ENCODE data around the gene GAB3.

GAB3 gene

GRCh38 chrX:154751669-154752271, 893 bp upstream of the GAB3 start:
- no peak for TF ChIP-seq GABPA (IDR thresholded peaks at IDR 0.05; ENCODE audit: low read depth)
- peak overlapping the region; percentile 86 for H3K27ac ChIP-seq (replicated peaks)
- no peak for DNase-seq (ENCODE audit: low read depth in 1 of 2, low spot score in 1 of 2)
- no peaks in the 10 kb centered on the region for H3K27me3 ChIP-seq (ENCODE audit: insufficient read depth, poor library complexity, severe bottlenecking)
- no peak overlapping the region; the same call in 1 of the 2 replicates for H3K4me3 ChIP-seq (replicated peaks; ENCODE audit: insufficient read depth, low read length)

- Histone ChIP-seq H3K27me3 (ENCODE audit: insufficient read depth, poor library complexity, severe bottlenecking) (no peaks in the 10 kb centered on the region), H3K4me3 (replicated peaks; ENCODE audit: insufficient read depth, low read length) (peak overlapping the region; percentile 60), H3K27ac (replicated peaks) (peak overlapping the region; percentile 86)
- DNase-seq (ENCODE audit: low read depth in 1 of 2, low spot score in 1 of 2) = no peak
- peak; percentile 35 for TF ChIP-seq REST (IDR thresholded peaks at IDR 0.05; ENCODE audit: insufficient replicate concordance, low read depth)
- TF ChIP-seq POLR2AphosphoS5 (IDR thresholded peaks at IDR 0.05; ENCODE audit: low read depth) = peak; percentile 62; the same call in 1 of the 2 replicates
- peak; percentile 76 for TF ChIP-seq SPI1 (IDR thresholded peaks at IDR 0.05; ENCODE audit: borderline replicate concordance, low read depth)
- no peak for TF ChIP-seq GABPA (IDR thresholded peaks at IDR 0.05; ENCODE audit: low read depth)
- no peak for TF ChIP-seq CTCF (IDR thresholded peaks at IDR 0.05; ENCODE audit: insufficient read depth, low read length)
Measured at GRCh38 chrX:154751203-154751668, 359 bp upstream of the GAB3 start.

- H3K27me3 ChIP-seq (ENCODE audit: insufficient read depth, poor library complexity, severe bottlenecking) = no peaks in the 10 kb centered on the region
- no peak for DNase-seq (ENCODE audit: low read depth in 1 of 2, low spot score in 1 of 2)
- H3K27ac ChIP-seq (replicated peaks) = peak overlapping the region; percentile 86
- peak overlapping the region; percentile 60 for H3K4me3 ChIP-seq (replicated peaks; ENCODE audit: insufficient read depth, low read length)
- TF ChIP-seq CTCF (IDR thresholded peaks at IDR 0.05; ENCODE audit: insufficient read depth, low read length) = no peak
- TF ChIP-seq REST (IDR thresholded peaks at IDR 0.05; ENCODE audit: insufficient replicate concordance, low read depth) = no peak
- TF ChIP-seq POLR2AphosphoS5 (IDR thresholded peaks at IDR 0.05; ENCODE audit: low read depth) = no peak
- TF ChIP-seq SPI1 (IDR thresholded peaks at IDR 0.05; ENCODE audit: borderline replicate concordance, low read depth) = no peak
- no peak for TF ChIP-seq GABPA (IDR thresholded peaks at IDR 0.05; ENCODE audit: low read depth)
Measured at GRCh38 chrX:154749856-154750255, 1.0 kb downstream of the GAB3 start.

GRCh38 chrX:154748712-154749339, 2.1 kb downstream of the GAB3 start:
- Histone ChIP-seq H3K27me3 (ENCODE audit: insufficient read depth, poor library complexity, severe bottlenecking) (no peaks in the 10 kb centered on the region), H3K27ac (replicated peaks) (no peak overlapping the region; the same call in 1 of the 2 replicates), H3K4me3 (replicated peaks; ENCODE audit: insufficient read depth, low read length) (peak overlapping the region; percentile 15)
- no peak for TF ChIP-seq GABPA (IDR thresholded peaks at IDR 0.05; ENCODE audit: low read depth)
- TF ChIP-seq CTCF (IDR thresholded peaks at IDR 0.05; ENCODE audit: insufficient read depth, low read length) = peak; percentile 32
- peak in 1 of 2 experiments; percentile 75 for DNase-seq (ENCODE audit: low read depth in 1 of 2, low spot score in 1 of 2)
